HEK293 (cell line): ENCODE results near the gene ACADVL.

Experiments used
- CTCF ChIP-seq: fragments of 450-650 bp; formaldehyde crosslinking; IDR thresholded peaks from 2 replicates; pipeline ENCODE4 v1.5.1; 2016; ENCODE audit warnings: missing biosample characterization, missing genetic modification characterization
- ZNF169 ChIP-seq: fragments of 450-650 bp; formaldehyde crosslinking; IDR thresholded peaks from 2 replicates; pipeline ENCODE4 v1.5.1; 2016; ENCODE audit warnings: missing biosample characterization, missing genetic modification characterization
- ZNF660 ChIP-seq: fragments of 450-650 bp; IDR thresholded peaks from 2 replicates; pipeline ENCODE4 v1.5.1; 2018; ENCODE audit warnings: missing biosample characterization, mild to moderate bottlenecking, missing genetic modification characterization
- TF ChIP-seq, protein P1 (sequence below): fragments of 450-650 bp; formaldehyde crosslinking; IDR thresholded peaks from 2 replicates; pipeline ENCODE4 v1.5.1; 2016; ENCODE audit warnings: missing biosample characterization, missing genetic modification characterization, borderline replicate concordance

DNA sequence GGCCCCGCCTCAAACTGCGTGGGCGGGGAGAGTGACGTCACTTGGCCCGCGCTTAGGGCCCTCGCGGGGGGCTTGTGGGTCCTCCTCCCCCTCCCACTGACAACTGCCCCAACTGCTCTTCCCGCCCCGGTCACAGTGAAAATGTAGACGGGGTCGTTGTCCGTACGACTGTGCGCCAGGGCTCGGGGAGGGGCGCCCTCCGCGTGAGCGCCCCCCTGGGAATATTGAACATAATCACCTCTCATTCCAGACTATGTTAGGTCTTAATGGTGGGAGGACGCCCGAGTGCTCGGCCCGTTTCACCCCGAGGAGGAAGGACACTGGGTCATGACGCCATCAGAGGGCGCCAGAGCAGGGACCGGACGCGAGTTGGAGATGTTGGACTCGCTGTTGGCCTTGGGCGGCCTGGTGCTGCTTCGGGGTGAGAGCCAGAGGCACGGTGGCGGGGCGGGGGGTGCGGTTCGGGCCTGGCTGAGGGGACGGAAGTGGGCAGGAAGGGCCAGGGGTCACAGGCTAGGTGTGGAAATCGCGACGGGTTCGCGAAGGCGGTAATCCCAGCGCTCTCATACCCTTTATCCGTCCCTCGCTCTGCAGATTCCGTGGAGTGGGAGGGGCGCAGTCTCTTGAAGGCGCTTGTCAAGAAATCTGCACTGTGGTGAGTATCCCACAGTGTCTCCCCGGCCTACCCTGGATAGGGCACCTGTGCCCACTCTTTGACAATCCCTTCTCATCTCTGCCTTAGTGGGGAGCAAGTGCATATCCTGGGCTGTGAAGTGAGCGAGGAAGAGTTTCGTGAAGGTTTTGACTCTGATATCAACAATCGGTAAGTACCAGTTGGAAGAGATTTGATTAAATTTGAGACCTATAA is 32.7 kb downstream of the ACADVL start, which contains the start of gene ELP5:
- TF ChIP-seq ZNF169 (tag by site-specific recombination) (no peak), CTCF (tag by site-specific recombination) (peak; percentile 99), ZNF660 (peak; percentile 64)
- TF ChIP-seq, protein P1, sequence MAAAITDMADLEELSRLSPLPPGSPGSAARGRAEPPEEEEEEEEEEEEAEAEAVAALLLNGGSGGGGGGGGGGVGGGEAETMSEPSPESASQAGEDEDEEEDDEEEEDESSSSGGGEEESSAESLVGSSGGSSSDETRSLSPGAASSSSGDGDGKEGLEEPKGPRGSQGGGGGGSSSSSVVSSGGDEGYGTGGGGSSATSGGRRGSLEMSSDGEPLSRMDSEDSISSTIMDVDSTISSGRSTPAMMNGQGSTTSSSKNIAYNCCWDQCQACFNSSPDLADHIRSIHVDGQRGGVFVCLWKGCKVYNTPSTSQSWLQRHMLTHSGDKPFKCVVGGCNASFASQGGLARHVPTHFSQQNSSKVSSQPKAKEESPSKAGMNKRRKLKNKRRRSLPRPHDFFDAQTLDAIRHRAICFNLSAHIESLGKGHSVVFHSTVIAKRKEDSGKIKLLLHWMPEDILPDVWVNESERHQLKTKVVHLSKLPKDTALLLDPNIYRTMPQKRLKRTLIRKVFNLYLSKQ (tag by site-specific recombination), result no peak
